Measurements from ENCODE around the gene TINAG.
"Not testable (repeated sequence)": the region's sequence is repeated elsewhere in the genome, so short reads cannot be mapped to it uniquely, and the experiment has no call there.

TINAG gene

GRCh38 chr6:54308986-54309315 is 710 bp downstream of the TINAG start:
- DNase-seq (ENCODE audit: low read depth), result no peak

GRCh38 chr6:54310377-54311152 is 2.3 kb downstream of the TINAG start:
- no peak for DNase-seq (ENCODE audit: low read depth)

GRCh38 chr6:54315656-54316055 is 7.4 kb downstream of the TINAG start:
- DNase-seq (ENCODE audit: low read depth), result no peak

- DNase-seq (ENCODE audit: low read depth), result no peak
Observed at GRCh38 chr6:54320871-54321270, 12.6 kb downstream of the TINAG start.

- no peak for DNase-seq (ENCODE audit: low read depth)
Observed at GRCh38 chr6:54327631-54328030, 19.4 kb downstream of the TINAG start.

- DNase-seq (ENCODE audit: low read depth), result not testable (repeated sequence)
Observed at GRCh38 chr6:54331571-54331970, 23.3 kb downstream of the TINAG start.

- DNase-seq (ENCODE audit: low read depth), result peak; percentile 90
Observed at GRCh38 chr6:54335871-54336270, 27.6 kb downstream of the TINAG start.

- no peak for DNase-seq (ENCODE audit: low read depth)
Observed at GRCh38 chr6:54353975-54354374, 45.7 kb downstream of the TINAG start.

- DNase-seq (ENCODE audit: low read depth), result no peak
Observed at GRCh38 chr6:54354608-54355007, 46.4 kb downstream of the TINAG start.

GRCh38 chr6:54357141-54357540 is 48.9 kb downstream of the TINAG start:
- DNase-seq (ENCODE audit: low read depth), result no peak

GRCh38 chr6:54361188-54361587 is 52.9 kb downstream of the TINAG start:
- DNase-seq (ENCODE audit: low read depth), result no peak

- DNase-seq (ENCODE audit: low read depth), result no peak
Observed at GRCh38 chr6:54361734-54362133, 53.5 kb downstream of the TINAG start.

GRCh38 chr6:54366667-54367327 is 58.6 kb downstream of the TINAG start:
- no peak for DNase-seq (ENCODE audit: low read depth)

- no peak for DNase-seq (ENCODE audit: low read depth)
Observed at GRCh38 chr6:54377776-54378175, 69.5 kb downstream of the TINAG start.

GRCh38 chr6:54386295-54386694 is 78.1 kb downstream of the TINAG start:
- no peak for DNase-seq (ENCODE audit: low read depth)

GRCh38 chr6:54390362-54390761 is 82.1 kb downstream of the TINAG start:
- DNase-seq (ENCODE audit: low read depth), result no peak

GRCh38 chr6:54391577-54391976 is 83.3 kb downstream of the TINAG start:
- no peak for DNase-seq (ENCODE audit: low read depth)

GRCh38 chr6:54403096-54403495 is 94.9 kb downstream of the TINAG start:
- no peak for DNase-seq (ENCODE audit: low read depth)

GRCh38 chr6:54404791-54405190 is 96.5 kb downstream of the TINAG start:
- DNase-seq (ENCODE audit: low read depth), result no peak

- DNase-seq (ENCODE audit: low read depth), result no peak
Observed at GRCh38 chr6:54411767-54412166, 103.5 kb downstream of the TINAG start.

- DNase-seq (ENCODE audit: low read depth), result no peak
Observed at GRCh38 chr6:54415517-54415916, 107.3 kb downstream of the TINAG start.

GRCh38 chr6:54419885-54420284 is 111.6 kb downstream of the TINAG start:
- DNase-seq (ENCODE audit: low read depth), result peak; percentile 76

- DNase-seq (ENCODE audit: low read depth), result no peak
Observed at GRCh38 chr6:54426995-54427394, 118.8 kb downstream of the TINAG start.

GRCh38 chr6:54427396-54427937 is 119.2 kb downstream of the TINAG start:
- DNase-seq (ENCODE audit: low read depth), result no peak
